Aortic smooth muscle cell (primary cell): Measurements from ENCODE around the gene KRTAP5-2. TPM values are rescaled to one million over a fixed set of nuclear protein-coding genes. Genes with fewer than 3 reads are reported as not detected.

Experiments used
- total RNA-seq: library from RNA; depleted of rRNA; stranded (reverse); fragments of >200 nt; gene quantifications from 2 replicates; pipeline ENCODE4 v1.2.3, GENCODE V29; 2014

Gene KRTAP5-2
- not detected in 2 replicates for total RNA-seq

GRCh38 chr11:1597994-1598380 is at the start of gene KRTAP5-2:
Gene KRTAP5-2, minus strand, starts transcription at chr11:1598294. Its CDS starts 44 bp downstream, at chr11:1598250.

GRCh38 chr11:1629326-1630185 is 31.5 kb upstream of the KRTAP5-2 start, which contains the start of gene KRTAP5-5:
Gene KRTAP5-5, plus strand, starts transcription at chr11:1629775. Its CDS starts 66 bp downstream, at chr11:1629841.

GRCh38 chr11:1622086-1622485 is 24.0 kb upstream of the KRTAP5-2 start, which contains the start of gene KRTAP5-4:
Gene KRTAP5-4, minus strand, starts transcription at chr11:1622138. Its CDS starts 45 bp downstream, at chr11:1622093.

GRCh38 chr11:1608363-1608762 is 10.3 kb upstream of the KRTAP5-2 start, which contains the start of gene KRTAP5-3:
Gene KRTAP5-3, minus strand, starts transcription at chr11:1608463. Its CDS starts 78 bp downstream, at chr11:1608385.

GRCh38 chr11:1584661-1585370 is 13.3 kb downstream of the KRTAP5-2 start, which contains the start of gene KRTAP5-1:
Gene KRTAP5-1, minus strand, starts transcription at chr11:1585283. Its CDS starts 34 bp downstream, at chr11:1585249.

GRCh38 chr11:1572197-1573076 is 25.7 kb downstream of the KRTAP5-2 start, which contains the start of gene DUSP8:
Gene DUSP8, minus strand, starts transcription at chr11:1572271. Its CDS starts 6,445 bp downstream, at chr11:1565826.

Other genes starting within 250 kb of the KRTAP5-2 start
- gene BRSK2, start 208.4 kb downstream of the KRTAP5-2 start, total RNA-seq: 0.12 and 0.26 TPM in 2 replicates
- 31.6 TPM in 2 replicates for gene MOB2, start 111.5 kb downstream of the KRTAP5-2 start, total RNA-seq
- 0.40 and 0.62 TPM in 2 replicates for gene DUSP8, start 26.0 kb downstream of the KRTAP5-2 start, total RNA-seq
- not detected in 2 replicates for gene KRTAP5-1, start 13.0 kb downstream of the KRTAP5-2 start, total RNA-seq
- gene KRTAP5-3, start 10.2 kb upstream of the KRTAP5-2 start, total RNA-seq: not detected in 2 replicates
- 0.19 TPM in 1 of 2 replicates, not detected in the other for gene KRTAP5-4, start 23.8 kb upstream of the KRTAP5-2 start, total RNA-seq
- gene KRTAP5-5, start 31.5 kb upstream of the KRTAP5-2 start, total RNA-seq: not detected in 2 replicates
- gene KRTAP5-6, start 98.9 kb upstream of the KRTAP5-2 start, total RNA-seq: not detected in 2 replicates
- gene IFITM10, start 152.3 kb upstream of the KRTAP5-2 start, total RNA-seq: 4.5 and 7.7 TPM in 2 replicates
- 538 and 658 TPM in 2 replicates for gene CTSD, start 165.6 kb upstream of the KRTAP5-2 start, total RNA-seq
- gene SYT8, start 236.7 kb upstream of the KRTAP5-2 start, total RNA-seq: 0.26 TPM in 1 of 2 replicates, not detected in the other
- gene TNNI2, start 240.7 kb upstream of the KRTAP5-2 start, total RNA-seq: not detected in 2 replicates